Measurements from ENCODE around the gene NPAS2.

NPAS2 gene

GRCh38 chr2:100796499-100797100 lies 23.3 kb upstream of the NPAS2 start:
- no peak for DNase-seq (ENCODE audit: low read depth)

DNA sequence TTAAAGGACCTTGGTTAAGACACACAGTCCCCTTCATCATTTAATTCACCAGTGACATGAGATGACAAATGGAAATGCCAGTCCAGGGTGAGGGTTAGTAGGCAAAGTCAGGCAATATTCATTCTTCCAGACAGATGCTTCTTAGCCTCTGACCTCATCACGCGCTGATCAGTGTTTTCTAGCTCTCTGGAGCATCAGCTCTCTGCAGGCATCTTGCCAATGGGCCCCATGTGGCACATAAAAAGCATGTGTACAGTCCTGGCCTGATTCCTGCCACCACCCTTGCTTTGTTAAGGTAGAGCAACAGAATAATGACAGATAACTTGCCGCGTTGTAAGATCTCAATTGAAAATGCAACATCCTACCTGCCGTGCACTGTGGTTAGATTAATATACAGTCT lies 20.3 kb upstream of the NPAS2 start:
- DNase-seq (ENCODE audit: low read depth), result no peak

DNA sequence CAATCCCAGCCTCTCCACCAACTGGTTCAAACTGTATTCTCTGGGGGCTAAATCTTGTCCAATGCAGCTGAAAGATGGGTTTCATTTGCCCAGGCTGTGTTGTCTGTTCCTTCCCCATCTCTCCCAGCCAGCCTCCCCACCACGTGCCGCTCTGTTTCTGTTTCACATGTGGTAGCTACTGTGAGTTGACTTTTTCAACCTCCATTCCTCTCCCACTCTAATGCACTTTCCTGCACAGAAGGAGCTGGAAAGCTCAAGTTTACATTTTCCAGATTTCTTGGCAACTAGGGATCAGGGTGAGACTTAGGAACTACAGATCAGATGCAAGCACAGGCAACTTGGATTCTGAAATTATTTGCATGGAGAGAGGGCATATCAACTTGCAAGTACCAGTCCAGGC lies 19.0 kb upstream of the NPAS2 start:
- no peak for DNase-seq (ENCODE audit: low read depth)

DNA sequence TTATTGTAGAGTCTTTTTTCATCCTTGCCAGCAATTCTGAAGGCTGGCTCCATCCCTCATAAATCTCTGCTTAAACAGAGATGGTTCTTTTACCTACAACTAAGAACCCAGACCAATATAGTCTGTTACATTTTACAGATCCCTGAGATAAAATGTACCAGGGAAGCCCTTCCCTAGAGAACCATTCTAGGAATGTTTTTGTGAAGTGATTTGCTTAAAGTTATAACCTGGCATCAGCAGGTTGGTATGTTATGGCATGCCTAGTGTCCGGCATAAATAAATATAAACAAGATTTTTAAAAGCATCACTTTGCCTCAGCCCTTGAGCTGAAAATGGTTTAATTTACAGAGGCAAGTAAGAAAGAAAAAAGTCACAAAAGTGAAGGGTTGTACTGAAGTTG lies 18.5 kb upstream of the NPAS2 start:
- DNase-seq (ENCODE audit: low read depth), result no peak

- DNase-seq (ENCODE audit: low read depth), result no peak
Observed at GRCh38 chr2:100802066-100802465, 17.9 kb upstream of the NPAS2 start.

DNA sequence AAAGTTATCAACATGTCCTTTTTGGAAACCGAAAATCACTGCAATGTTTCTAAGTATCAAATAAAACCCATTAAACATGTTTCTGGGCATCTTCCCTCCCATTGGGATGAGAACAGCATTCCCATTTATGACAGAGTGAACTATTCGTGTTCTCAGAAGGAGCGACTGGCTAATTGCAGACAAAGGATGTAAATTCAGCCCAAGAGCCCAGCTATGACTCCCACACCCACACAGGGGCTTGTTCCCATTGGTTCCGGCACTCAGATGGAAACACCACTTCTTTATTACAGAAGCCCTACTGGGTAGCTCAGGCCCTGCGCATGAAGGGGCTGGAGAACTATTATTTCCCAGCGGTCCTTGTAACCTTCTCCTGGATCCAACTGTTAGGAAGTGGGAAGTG lies 16.6 kb upstream of the NPAS2 start:
- no peak for DNase-seq (ENCODE audit: low read depth)

DNA sequence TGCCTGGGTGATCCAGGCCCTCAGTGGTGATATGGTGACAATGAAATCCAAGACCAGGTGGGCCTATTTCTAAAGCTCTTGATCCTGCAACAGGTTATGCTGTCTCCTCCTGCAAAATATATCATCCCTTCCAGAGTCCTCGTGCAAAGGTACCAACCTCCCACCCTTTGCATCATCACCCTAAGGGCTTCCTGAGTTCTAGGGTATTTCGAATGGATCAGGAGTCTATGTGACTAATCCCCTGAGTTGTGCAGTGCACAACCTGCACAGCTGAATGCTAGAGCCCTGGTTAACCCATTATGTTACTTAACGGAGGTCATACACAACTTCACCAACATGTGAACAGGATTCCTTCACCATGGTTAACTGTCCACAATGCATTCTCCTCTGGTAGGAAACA lies 13.4 kb upstream of the NPAS2 start:
- DNase-seq (ENCODE audit: low read depth), result no peak

DNA sequence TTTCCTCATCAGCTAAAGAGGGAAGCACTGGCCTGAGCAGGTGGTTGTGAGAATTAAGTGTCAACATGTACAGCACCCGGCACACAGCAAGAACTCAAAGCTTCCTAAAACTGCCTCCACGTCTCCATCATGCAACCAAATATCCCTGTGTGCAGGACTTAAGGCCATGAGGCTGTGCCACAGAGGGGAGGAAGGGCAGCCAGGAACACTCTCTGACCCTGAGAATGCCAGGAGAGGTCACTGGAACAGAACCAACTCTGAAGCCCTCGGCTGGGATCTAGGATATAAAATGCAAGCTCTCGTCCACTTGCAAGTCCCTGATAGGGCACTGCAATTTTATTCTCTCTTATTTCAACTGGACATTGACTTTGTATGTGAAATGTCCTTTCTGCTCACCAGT lies 12.2 kb upstream of the NPAS2 start:
- no peak for DNase-seq (ENCODE audit: low read depth)

- DNase-seq (ENCODE audit: low read depth), result no peak
Observed at GRCh38 chr2:100808582-100808981, 11.4 kb upstream of the NPAS2 start.

DNA sequence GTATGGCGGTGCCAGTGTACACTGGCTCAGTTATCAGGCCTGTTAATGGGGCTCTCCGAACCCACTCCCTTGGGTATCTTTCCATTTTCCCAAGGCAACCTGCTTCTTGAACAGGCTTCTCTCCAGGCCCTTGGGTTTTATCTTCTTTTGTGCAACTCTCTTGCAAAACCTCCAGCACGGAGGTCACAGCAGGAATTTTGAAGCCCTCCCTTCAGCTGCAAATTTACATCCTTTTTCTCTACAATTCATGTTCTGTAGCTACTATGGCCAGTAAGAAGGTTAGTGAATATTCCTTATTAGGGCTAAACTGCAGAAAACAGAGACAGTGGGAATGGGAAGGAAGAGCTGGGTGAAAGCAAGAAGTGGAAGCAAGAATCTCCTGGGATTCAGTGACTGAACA lies 10.4 kb upstream of the NPAS2 start:
- DNase-seq (ENCODE audit: low read depth), result no peak

GRCh38 chr2:100810603-100811145 lies 9.3 kb upstream of the NPAS2 start:
- no peak for DNase-seq (ENCODE audit: low read depth)

- DNase-seq (ENCODE audit: low read depth), result no peak
Observed at GRCh38 chr2:100812116-100812515, 7.8 kb upstream of the NPAS2 start.

DNA sequence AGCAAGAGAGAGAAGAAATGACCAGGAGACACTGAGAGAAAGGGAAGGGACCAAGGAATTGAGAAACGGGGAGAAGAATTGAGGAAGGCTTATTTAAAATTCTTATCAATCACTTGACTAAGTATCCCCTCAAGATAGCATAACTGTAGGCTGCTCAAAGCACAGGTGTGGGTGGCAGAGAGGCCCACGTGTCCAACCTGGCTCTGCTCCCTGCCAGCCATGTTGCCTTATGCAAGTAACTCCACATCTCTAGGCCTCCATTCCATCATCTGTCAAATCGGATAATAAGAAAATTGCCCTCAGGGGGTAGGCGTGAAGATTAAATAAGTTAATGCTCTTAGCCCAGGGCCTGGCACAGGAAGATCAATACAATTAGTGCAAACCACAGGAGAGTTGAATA lies 7.4 kb upstream of the NPAS2 start:
- DNase-seq (ENCODE audit: low read depth), result no peak

- DNase-seq (ENCODE audit: low read depth), result no peak
Observed at GRCh38 chr2:100813527-100813926, 6.4 kb upstream of the NPAS2 start.

GRCh38 chr2:100814043-100814442 lies 5.9 kb upstream of the NPAS2 start:
- DNase-seq (ENCODE audit: low read depth), result no peak

GRCh38 chr2:100814453-100814852 lies 5.5 kb upstream of the NPAS2 start:
- DNase-seq (ENCODE audit: low read depth), result no peak

GRCh38 chr2:100817388-100817985 lies 2.5 kb upstream of the NPAS2 start:
- no peak for DNase-seq (ENCODE audit: low read depth)

- no peak for DNase-seq (ENCODE audit: low read depth)
Observed at GRCh38 chr2:100818003-100818605, 1.8 kb upstream of the NPAS2 start.

DNA sequence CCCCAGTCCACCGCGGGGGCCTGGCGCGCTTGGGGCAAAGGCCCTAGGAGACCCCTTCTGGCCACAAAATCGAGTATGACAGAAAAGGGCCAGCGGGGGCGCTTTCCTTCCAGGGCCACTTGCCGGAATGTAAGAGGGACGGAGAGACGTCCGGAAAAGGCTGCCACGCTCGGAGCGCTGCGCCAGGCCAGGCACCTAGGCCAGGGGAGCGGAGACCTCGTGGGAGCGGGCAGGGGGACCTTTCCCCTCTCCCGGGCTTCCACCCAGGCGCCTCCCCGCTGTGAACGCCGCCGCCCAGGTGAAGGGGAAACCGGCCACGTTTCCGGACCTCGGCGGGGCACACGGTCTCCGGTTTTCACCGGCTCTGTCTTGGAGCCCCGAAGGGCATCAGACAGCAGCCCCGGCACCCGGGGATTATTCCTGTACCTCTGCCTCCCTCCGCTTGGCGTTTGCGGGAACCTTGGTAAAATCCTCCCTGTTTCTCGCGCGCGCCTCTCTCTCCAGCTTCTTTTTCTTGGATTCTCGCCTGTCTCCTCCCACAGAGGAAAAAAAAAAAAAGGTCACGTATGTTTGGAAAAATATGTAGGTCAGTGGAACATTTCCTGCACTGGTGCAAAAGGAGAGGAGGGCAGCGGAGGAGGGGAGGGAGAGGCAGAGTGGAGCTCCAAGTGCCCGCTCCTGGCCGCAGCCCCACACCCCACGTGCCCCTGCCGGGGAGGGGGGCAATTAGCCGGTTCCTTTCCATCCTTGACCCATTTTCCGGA lies 1.2 kb upstream of the NPAS2 start:
- DNase-seq (ENCODE audit: low read depth), result peak; percentile 92

DNA sequence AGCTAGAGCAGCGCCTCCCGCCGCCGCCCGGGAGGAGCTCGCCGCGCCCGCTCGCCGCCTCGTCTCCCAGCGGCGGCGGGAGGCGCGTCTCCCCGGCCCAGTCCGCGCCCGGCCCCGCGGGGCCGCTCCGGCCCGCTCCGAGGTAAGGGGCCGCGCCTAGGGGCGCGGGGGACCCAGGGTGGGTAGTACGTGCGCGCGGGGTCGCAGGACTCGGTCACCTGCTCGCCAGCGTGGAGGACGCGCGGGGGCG lies 259 bp downstream of the NPAS2 start:
- no peak for DNase-seq (ENCODE audit: low read depth)

GRCh38 chr2:100820523-100821254 lies 750 bp downstream of the NPAS2 start:
- DNase-seq (ENCODE audit: low read depth), result no peak

DNA sequence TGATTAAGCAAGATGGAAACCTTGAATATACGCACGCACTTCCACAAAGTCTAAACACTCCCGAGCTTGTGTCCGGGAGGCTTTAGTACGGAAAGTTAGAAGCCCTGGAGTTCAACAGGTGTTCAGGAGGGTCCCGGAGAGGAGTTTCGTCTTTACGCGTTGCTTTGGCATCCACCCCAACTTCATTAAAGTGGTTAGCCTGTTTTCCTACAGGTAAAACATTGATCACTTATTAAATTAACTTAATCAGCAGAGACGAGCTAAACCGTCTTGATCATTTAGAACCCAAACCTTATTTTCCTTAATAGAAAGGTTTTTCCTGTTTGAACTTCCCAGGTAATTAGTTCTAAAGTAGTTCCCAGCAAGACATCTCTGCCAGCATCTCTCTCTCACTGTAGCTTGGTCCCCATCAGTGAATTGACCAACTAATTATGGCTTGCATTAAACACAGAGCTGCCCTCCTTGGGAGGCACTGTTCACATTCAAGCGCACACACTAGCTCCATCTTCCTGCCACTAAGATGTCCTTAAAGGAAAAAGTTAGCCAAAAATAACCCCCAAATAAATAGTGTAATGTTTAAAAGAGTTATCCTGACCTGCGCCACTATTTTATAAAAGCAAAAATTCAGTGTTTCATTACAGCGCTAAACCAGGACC lies 1.4 kb downstream of the NPAS2 start:
- DNase-seq (ENCODE audit: low read depth), result no peak
